Muscle layer of duodenum (tissue), 2 donors: ENCODE data around the gene ADAMTS8.

Experiments used
- H3K27ac ChIP-seq: one replicate; pipeline ENCODE4 v1.7.0; 2013; ENCODE audit warnings: mild to moderate bottlenecking, low read length
- H3K27me3 ChIP-seq: one replicate; pipeline ENCODE4 v1.7.0; 2013; ENCODE audit warnings: low read depth, mild to moderate bottlenecking, control low read depth, low read length
- H3K36me3 ChIP-seq, 2 donors: one replicate each; pipeline ENCODE4 v1.7.0; 2013; ENCODE audit warnings: low read length in 2 of 2, control low read depth in 1 of 2, mild to moderate bottlenecking in 1 of 2; ENCODE audit not compliant: insufficient read depth in 2 of 2, control insufficient read depth in 1 of 2
- H3K4me1 ChIP-seq, 2 donors: one replicate each; pipeline ENCODE4 v1.7.0; 2013; ENCODE audit warnings: low read length in 2 of 2, mild to moderate bottlenecking in 2 of 2, control low read depth in 1 of 2, moderate library complexity in 1 of 2; ENCODE audit not compliant: insufficient read depth in 2 of 2, control insufficient read depth in 1 of 2
- H3K4me3 ChIP-seq, 2 donors: one replicate each; pipeline ENCODE4 v1.7.0; 2013; ENCODE audit warnings: low read length in 2 of 2, low read depth in 1 of 2, mild to moderate bottlenecking in 1 of 2
- H3K9me3 ChIP-seq, 2 donors: one replicate each; pipeline ENCODE4 v1.7.0; 2013; ENCODE audit warnings: low read length in 2 of 2, control low read depth in 1 of 2, mild to moderate bottlenecking in 1 of 2; ENCODE audit not compliant: control insufficient read depth in 1 of 2
- donor health status: healthy.

The ADAMTS8 gene

GRCh38 chr11:130428316-130429119 lies at the start of gene ADAMTS8:
Gene ADAMTS8, minus strand, starts transcription at chr11:130428609. Its CDS starts 323 bp downstream, at chr11:130428286.
- Histone ChIP-seq H3K4me3 (peak within 1 kb of the TSS; percentile 52 to 71), H3K9me3 (no peaks in the 10 kb centered on the region), H3K36me3 (no peaks in the 10 kb centered on the region), H3K4me1 (peaks cover 0 to 22% of the 10 kb centered on the region in 2 donors), H3K27me3 (peaks cover 13% of the 10 kb centered on the region), H3K27ac (no peak within 1 kb of the TSS)

DNA sequence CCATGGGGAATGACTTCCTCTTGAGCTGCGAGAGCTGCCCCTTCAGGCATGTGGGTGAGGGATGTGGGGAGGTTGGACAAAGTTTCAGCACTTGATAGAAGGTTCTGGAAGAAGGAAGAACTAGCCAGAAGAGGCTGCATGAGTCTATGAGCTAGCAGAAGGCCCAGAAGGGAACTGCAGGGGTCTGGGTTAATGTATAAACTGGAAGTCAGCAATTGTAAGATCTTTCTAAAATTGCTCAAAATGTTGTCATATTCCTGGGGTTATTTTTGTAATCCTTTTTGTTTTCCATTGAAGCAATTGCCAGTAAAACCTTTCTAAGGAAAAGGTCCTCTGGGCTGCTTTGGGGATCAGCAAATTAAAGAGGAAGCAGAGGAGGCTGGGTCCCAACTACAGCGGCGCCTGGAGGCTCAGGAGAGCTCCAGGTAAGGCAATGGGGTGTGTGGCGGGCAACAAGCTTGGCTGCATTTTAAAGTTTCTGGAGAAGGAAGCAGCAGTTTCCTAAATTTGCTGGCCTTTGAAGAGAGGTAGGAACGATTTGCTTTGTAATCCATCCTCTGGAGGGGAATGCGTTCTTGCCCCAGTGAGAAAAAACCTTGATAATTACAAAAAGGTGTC lies 49.3 kb upstream of the ADAMTS8 start:
- peaks cover 0 to 12% of the 10 kb centered on the region in 2 donors for H3K36me3 ChIP-seq
- H3K27me3 ChIP-seq: no peaks in the 10 kb centered on the region
- H3K9me3 ChIP-seq: no peaks in the 10 kb centered on the region
- peak overlapping the region; percentile 64 for H3K27ac ChIP-seq
- H3K4me1 ChIP-seq: peaks cover 22 to 23% of the 10 kb centered on the region in 2 donors
- H3K4me3 ChIP-seq: no peak overlapping the region

DNA sequence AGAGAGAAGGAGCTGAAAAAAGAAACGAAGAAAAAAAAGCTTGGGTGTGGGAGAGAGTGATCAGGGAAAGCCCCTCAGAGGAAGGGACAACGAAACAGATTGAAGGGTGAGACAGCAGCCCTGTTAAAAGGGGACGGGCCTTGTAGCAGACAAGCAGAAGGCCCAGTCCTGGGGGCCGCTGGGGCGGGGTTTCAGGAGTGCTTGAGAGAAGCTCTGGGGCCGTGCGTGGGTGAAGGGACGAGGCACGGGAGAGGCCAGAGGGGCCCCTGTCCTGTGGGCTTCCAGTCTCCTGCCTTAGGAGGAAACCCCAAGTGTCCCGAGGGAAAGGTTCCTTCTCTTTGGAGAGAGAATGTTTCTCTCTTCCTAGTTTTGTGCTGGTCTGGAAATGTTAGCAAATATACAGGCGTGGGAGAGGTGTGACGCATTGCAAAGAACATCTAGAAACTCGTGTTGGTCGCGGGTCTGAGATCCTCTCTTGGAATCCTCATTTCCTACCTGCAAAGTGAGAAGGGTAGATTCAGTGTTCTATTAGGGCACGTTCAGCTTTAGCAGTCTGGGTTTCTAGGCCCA lies 48.6 kb upstream of the ADAMTS8 start:
- H3K27me3 ChIP-seq: no peaks in the 10 kb centered on the region
- H3K9me3 ChIP-seq: no peaks in the 10 kb centered on the region
- peaks cover 0 to 13% of the 10 kb centered on the region in 2 donors for H3K36me3 ChIP-seq
- H3K4me1 ChIP-seq: peaks cover 22 to 23% of the 10 kb centered on the region in 2 donors
- no peak overlapping the region for H3K4me3 ChIP-seq
- H3K27ac ChIP-seq: peak overlapping the region; percentile 8

DNA sequence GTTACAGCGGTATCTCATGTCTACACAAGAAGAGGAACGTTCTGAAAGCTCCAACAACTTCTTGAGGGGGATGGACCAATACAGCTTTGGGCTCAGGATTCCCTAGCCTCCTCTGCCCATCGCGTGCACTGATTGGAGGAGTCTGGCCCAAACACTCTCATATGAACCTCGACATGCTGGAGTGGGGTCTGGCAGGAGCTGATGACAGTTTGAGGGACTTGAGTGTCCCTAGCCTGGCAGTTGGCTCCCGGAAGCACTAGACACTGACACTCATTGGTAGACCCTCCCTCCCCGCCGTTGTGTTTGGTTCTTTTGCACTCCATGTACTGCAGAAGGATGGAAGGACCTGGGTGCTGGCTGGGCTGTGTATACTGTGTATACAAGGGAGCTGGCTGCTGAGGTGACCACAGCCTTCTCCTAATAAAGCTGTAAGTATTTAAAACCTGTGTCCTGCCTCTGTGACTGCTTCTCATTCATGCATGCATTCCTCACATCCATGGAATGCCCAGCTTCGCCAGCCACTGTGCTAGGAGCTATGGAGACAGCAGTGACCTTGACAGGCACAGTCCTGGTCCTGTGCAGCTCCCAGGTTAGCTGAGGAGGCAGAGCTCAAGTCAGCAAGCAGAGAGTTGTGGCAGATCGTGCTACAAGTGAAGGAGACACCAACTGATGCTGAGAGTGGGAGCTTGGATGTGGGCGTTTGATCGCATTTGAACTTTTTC lies 48.0 kb upstream of the ADAMTS8 start:
- no peak overlapping the region for H3K4me3 ChIP-seq
- peak overlapping the region; percentile 8 for H3K27ac ChIP-seq
- no peaks in the 10 kb centered on the region for H3K9me3 ChIP-seq
- peaks cover 22 to 23% of the 10 kb centered on the region in 2 donors for H3K4me1 ChIP-seq
- peaks cover 0 to 13% of the 10 kb centered on the region in 2 donors for H3K36me3 ChIP-seq
- no peaks in the 10 kb centered on the region for H3K27me3 ChIP-seq

- Histone ChIP-seq H3K27ac (no peak overlapping the region), H3K4me3 (no peak overlapping the region), H3K9me3 (no peaks in the 10 kb centered on the region), H3K4me1 (peaks cover 22 to 23% of the 10 kb centered on the region in 2 donors), H3K36me3 (peaks cover 7 to 21% of the 10 kb centered on the region in 2 donors), H3K27me3 (no peaks in the 10 kb centered on the region)
Observed at GRCh38 chr11:130475426-130476053, 47.1 kb upstream of the ADAMTS8 start.

- H3K4me3 ChIP-seq: no peak overlapping the region
- H3K9me3 ChIP-seq: no peaks in the 10 kb centered on the region
- no peak overlapping the region for H3K27ac ChIP-seq
- H3K36me3 ChIP-seq: peaks cover 10 to 21% of the 10 kb centered on the region in 2 donors
- no peaks in the 10 kb centered on the region for H3K27me3 ChIP-seq
- H3K4me1 ChIP-seq: peaks cover 22 to 23% of the 10 kb centered on the region in 2 donors
Observed at GRCh38 chr11:130474637-130475400, 46.4 kb upstream of the ADAMTS8 start.

GRCh38 chr11:130473795-130474377 lies 45.5 kb upstream of the ADAMTS8 start:
- H3K4me1 ChIP-seq: peaks cover 19 to 20% of the 10 kb centered on the region in 2 donors
- peaks cover 10 to 21% of the 10 kb centered on the region in 2 donors for H3K36me3 ChIP-seq
- H3K9me3 ChIP-seq: no peaks in the 10 kb centered on the region
- H3K4me3 ChIP-seq: no peak overlapping the region
- no peaks in the 10 kb centered on the region for H3K27me3 ChIP-seq
- no peak overlapping the region for H3K27ac ChIP-seq

GRCh38 chr11:130473056-130473794 lies 44.8 kb upstream of the ADAMTS8 start:
- Histone ChIP-seq H3K4me1 (peaks cover 12 to 13% of the 10 kb centered on the region in 2 donors), H3K9me3 (no peaks in the 10 kb centered on the region), H3K27ac (no peak overlapping the region), H3K27me3 (no peaks in the 10 kb centered on the region), H3K4me3 (no peak overlapping the region), H3K36me3 (peaks cover 10 to 21% of the 10 kb centered on the region in 2 donors)

GRCh38 chr11:130472434-130472961 lies 44.1 kb upstream of the ADAMTS8 start:
- Histone ChIP-seq H3K36me3 (peaks cover 10 to 21% of the 10 kb centered on the region in 2 donors), H3K9me3 (no peaks in the 10 kb centered on the region), H3K4me1 (peaks cover 6% of the 10 kb centered on the region in 2 donors), H3K27me3 (no peaks in the 10 kb centered on the region), H3K4me3 (no peak overlapping the region), H3K27ac (no peak overlapping the region)
